Left colon (tissue), 2 donors: ENCODE results near the gene ANKZF1. TPM values are rescaled to one million over a fixed set of nuclear protein-coding genes. Genes with fewer than 3 reads are reported as not detected.

Experiments
- ATAC-seq: fragments of 200-7000 bp; cut with Tn5 transposase; one replicate; pipeline ENCODE4 v1.9.1; 2020; ENCODE audit warnings: mild to moderate bottlenecking, moderate library complexity
- DNase-seq, 2 donors: peaks; one replicate each; pipeline ENCODE4 v3.0.0-alpha.2; 2020
- intact Hi-C, 2 donors: fragments of 100-400 bp; cut with DNase I in 1 of 2; cut with micrococcal nuclease in 1 of 2; formaldehyde crosslinking; loops; one replicate each; pipeline versions ENCODE4 v1.11.2 to v1.14.0; 2022; cut with DNase I, micrococcal nuclease
- total RNA-seq, 2 donors: library from RNA; stranded (reverse); fragmentation: NEBNext Ultra II Directional; extraction: Animal tissue kit (Norgen Biotek cat#: 25700); gene quantifications; one replicate each; pipeline ENCODE4 v1.2.1, GENCODE V29; 2021
- donor health status: DM: no; HTN: no; CAD: no.
- donor health status: DM: yes; HTN: yes; CAD: no.

Gene ANKZF1
- total RNA-seq, 2 donors from 2014 or later: 33.8 to 40.9 TPM

GRCh38 chr2:219277703-219278654 is 48.4 kb downstream of the ANKZF1 start:
- intact Hi-C loops: no loop called here
- peak; percentile 69 to 85 for DNase-seq
- peak; percentile 48 for ATAC-seq

GRCh38 chr2:219278655-219279150 is 49.1 kb downstream of the ANKZF1 start:
- intact Hi-C loops: no loop called here
- peak; percentile 40 for ATAC-seq
- no peak for DNase-seq

DNA sequence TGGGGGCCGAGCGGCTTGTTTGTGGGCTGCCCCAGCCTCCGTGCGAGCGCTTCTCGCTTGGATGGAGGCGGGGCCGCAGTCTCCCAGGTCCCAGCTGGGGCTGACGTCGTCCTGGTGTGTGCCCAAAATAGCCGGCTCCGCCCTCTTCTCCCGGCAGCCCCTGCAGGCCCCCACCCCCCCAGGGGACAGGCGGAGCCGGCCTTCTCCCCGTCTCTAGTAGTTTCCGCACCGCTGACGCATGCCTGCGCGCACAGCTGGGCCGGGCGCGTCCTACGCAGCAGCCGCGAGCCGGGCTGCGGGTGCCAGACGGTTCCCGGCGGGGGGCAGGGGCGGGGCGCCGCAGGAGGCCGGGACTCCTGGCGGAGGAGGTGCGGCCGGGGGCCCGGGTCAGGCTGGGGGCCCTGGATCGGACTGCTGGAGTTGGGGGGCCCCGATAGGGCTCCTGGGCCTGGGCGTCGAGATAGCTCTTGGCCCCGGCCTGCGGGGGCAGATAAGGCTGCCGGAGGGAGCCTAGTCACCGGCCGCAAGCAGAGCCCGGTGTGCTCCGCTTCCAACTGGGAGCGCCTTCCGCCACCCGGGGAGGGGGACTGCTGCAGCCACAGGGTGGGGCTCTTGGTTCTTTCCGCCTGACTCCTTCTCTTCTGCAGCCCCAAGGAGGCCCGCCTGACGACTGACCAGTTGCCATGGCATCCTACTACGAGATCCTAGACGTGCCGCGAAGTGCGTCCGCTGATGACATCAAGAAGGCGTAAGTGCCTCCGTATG is 49.7 kb downstream of the ANKZF1 start, which contains the start of gene DNAJB2:
Gene DNAJB2 (plus strand): TSS at position 216 of the 765 bp plus-strand sequence. CDS start 468 bp downstream, at position 684.
- DNase-seq: peak; percentile 99
- ATAC-seq: peak; percentile 94
- intact Hi-C loops: no loop called here

GRCh38 chr2:219279916-219280516 is 50.4 kb downstream of the ANKZF1 start:
- DNase-seq (no peak), ATAC-seq (no peak)
- intact Hi-C loops: no loop called here

DNA sequence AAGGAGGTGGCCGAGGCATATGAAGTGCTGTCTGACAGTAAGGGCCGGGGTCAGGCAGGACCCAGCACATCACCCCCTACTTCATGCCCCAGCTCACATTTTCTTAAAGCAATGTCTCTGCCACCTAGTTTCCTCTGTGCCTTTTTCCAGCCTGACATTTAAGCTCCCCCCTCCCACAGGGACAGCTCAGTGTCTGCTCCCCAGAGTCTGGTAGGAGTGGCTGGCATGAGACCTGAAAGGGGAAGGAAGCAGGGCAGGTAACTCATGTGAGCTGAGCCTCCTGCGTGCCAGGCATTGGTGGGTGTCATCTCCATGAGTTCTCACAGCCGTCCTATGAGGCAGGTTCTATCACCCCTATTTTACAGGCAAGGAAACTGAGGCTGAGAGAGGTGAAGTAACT is 51.0 kb downstream of the ANKZF1 start:
- intact Hi-C loops: no loop called here
- DNase-seq: no peak
- ATAC-seq: no peak

DNA sequence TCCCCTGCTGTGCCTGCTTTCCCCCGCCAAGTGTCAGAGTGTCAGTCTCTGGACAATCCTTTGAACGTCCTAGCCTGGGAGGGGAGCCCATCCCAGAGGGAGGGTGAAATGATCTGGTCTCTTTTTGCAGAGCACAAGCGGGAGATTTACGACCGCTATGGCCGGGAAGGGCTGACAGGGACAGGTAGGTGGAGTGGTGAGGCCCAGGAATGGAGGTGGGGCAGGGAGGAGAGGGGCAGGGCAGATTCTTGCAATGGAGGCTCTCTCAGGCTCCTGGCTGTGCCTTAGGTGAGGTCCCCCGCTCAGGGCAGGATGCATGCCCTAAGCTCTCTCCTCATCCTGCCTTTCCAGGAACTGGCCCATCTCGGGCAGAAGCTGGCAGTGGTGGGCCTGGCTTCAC is 52.0 kb downstream of the ANKZF1 start:
- no peak for ATAC-seq
- DNase-seq: no peak
- intact Hi-C loops: no loop called here

- no peak for ATAC-seq
- intact Hi-C loops: no loop called here
- no peak for DNase-seq
These were observed 52.8 kb downstream of the ANKZF1 start for GRCh38 chr2:219282375-219282774.

DNA sequence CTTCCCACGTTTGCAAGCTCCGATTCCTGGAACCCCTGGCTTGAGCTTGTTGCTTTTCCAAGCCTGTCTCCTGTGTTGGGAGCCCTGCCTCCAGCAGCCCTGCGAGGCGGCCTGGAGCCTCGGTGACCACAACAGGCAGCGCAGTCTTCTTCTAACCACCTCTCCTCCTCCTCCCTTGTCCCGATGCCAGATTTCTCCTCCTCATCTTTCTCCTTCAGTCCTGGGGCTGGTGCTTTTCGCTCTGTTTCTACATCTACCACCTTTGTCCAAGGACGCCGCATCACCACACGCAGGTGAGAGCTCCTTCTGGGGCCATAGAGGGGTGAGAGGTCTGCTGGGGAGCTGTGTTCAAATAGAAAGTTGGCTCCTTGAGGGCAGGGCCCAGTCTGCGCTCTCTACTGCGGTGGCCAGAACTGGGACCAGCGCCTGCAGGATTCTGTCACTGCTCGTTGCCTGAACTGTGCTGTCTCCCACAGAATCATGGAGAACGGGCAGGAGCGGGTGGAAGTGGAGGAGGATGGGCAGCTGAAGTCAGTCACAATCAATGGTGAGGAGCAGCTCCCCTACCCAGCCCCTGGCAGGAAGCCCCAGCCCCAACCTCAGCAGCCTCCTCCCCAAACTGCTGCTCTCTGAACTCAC is 53.5 kb downstream of the ANKZF1 start:
- intact Hi-C loops: no loop called here
- no peak for DNase-seq

GRCh38 chr2:219284501-219285372 is 55.1 kb downstream of the ANKZF1 start:
- intact Hi-C loops: no loop called here
- DNase-seq: no peak

More for the DNA sequence above, 53.5 kb downstream of the ANKZF1 start:
- no peak for ATAC-seq

GRCh38 chr2:219285373-219285735 is 55.7 kb downstream of the ANKZF1 start:
- DNase-seq (no peak), ATAC-seq (no peak)
- intact Hi-C loops: no loop called here

More at GRCh38 chr2:219284501-219285372, 55.1 kb downstream of the ANKZF1 start:
- no peak for ATAC-seq

DNA sequence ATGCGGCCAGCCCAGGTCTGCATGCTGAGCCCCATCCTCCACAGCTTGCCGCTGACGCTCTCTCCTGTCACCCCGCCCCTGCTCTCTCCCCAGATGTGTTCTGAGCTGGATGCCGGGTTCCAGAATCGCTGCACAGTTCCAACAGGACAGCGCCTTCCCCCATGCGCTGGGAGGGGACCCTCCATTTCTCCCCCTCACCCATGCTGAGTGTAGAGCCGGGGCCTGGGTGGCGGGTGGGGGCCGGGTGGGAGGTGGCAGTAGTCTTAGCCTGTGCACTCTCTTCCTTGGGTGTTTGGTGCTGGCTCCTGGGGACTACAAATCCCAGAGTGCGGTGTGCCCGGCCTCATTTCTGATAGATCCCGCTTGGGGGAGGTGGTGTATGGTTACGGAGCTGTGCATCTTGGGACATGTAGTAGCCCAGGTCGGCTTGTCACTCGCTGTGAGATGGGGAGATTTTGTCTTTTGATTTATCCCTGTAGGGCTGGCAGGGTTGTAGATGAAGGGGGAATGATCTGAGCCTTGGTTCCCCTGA is 56.4 kb downstream of the ANKZF1 start:
- ATAC-seq (no peak), DNase-seq (no peak)
- intact Hi-C loops: no loop called here

Other genes with a start within 250 kb of the ANKZF1 start
- gene FEV, start 244.6 kb upstream of the ANKZF1 start, total RNA-seq: 1 to 10 TPM; 3.9 to 4.8 TPM
- 1 to 10 TPM; 4.1 to 6.9 TPM for gene CRYBA2, start 236.4 kb upstream of the ANKZF1 start, total RNA-seq
- gene CFAP65, start 188.3 kb upstream of the ANKZF1 start, total RNA-seq: under 1 TPM; 0.39 to 0.76 TPM
- gene IHH, start 168.9 kb upstream of the ANKZF1 start, total RNA-seq: 10 to 100 TPM; 72.7 to 85.5 TPM
- 10 to 100 TPM; 45.4 to 56.1 TPM for gene NHEJ1, start 69.0 kb upstream of the ANKZF1 start, total RNA-seq
- gene SLC23A3, start 59.8 kb upstream of the ANKZF1 start, total RNA-seq: 1 to 10 TPM; 5.1 to 6.1 TPM
- gene CNPPD1, start 52.9 kb upstream of the ANKZF1 start, total RNA-seq: 100 to 1,000 TPM; 119 TPM
- gene RETREG2, start 51.5 kb upstream of the ANKZF1 start, total RNA-seq: 100 to 1,000 TPM; 122 to 138 TPM
- gene ZFAND2B, start 23.0 kb upstream of the ANKZF1 start, total RNA-seq: 10 to 100 TPM; 78.0 to 89.9 TPM
- 10 to 100 TPM in 1 of 2 donors, 1 to 10 TPM in 1; 6.8 to 11.4 TPM for gene ABCB6, start 10.8 kb upstream of the ANKZF1 start, total RNA-seq
- gene ATG9A, start 170 bp upstream of the ANKZF1 start, total RNA-seq: 10 to 100 TPM; 60.2 to 66.0 TPM
- gene GLB1L, start 15.6 kb downstream of the ANKZF1 start, total RNA-seq: 1 to 10 TPM; 4.2 to 4.5 TPM
- 10 to 100 TPM; 41.9 to 42.5 TPM for gene STK16, start 15.7 kb downstream of the ANKZF1 start, total RNA-seq
- gene TUBA4B, start 23.4 kb downstream of the ANKZF1 start, total RNA-seq: not detected
- gene TUBA4A, start 24.1 kb downstream of the ANKZF1 start, total RNA-seq: 10 to 100 TPM; 60.2 to 83.1 TPM
- gene DNAJB2, start 49.6 kb downstream of the ANKZF1 start, total RNA-seq: 10 to 100 TPM; 64.2 to 67.6 TPM
- gene PTPRN, start 79.6 kb downstream of the ANKZF1 start, total RNA-seq: 1 to 10 TPM; 1.9 to 2.3 TPM
- gene RESP18, start 102.9 kb downstream of the ANKZF1 start, total RNA-seq: not detected
- gene DNPEP, start 158.1 kb downstream of the ANKZF1 start, total RNA-seq: 100 to 1,000 TPM in 1 of 2 donors, 10 to 100 TPM in 1; 94.2 to 130 TPM
- 100 to 1,000 TPM in 1 of 2 donors, 10 to 100 TPM in 1; 18.5 to 706 TPM for gene DES, start 188.6 kb downstream of the ANKZF1 start, total RNA-seq
- 10 to 100 TPM in 1 of 2 donors, 1 to 10 TPM in 1; 2.9 to 29.4 TPM for gene SPEG, start 205.0 kb downstream of the ANKZF1 start, total RNA-seq